HCT116 (cell line): ENCODE data around the gene MYO7B. TPM values are rescaled to one million over a fixed set of nuclear protein-coding genes. Genes with fewer than 3 reads are reported as not detected.
A peak's percentile ranks its signal among the peaks of the same experiment; 100 is the strongest.

Source experiments
- ATAC-seq: fragments of 200-7000 bp; cut with Tn5 transposase; 2 replicates; pipeline ENCODE4 v1.9.1; 2020; ENCODE audit warnings: mild to moderate bottlenecking, moderate library complexity
- BruUV-seq: library from RNA; stranded (reverse); fragments of 400-500 nt; replicated peaks from 2 replicates; lab custom pipeline; 2021; lab: Mats Ljungman, UMichigan
- CTCF ChIA-PET: fragments of 300-600 bp; sonication (Branson Sonifier 250); formaldehyde crosslinking; loops from one replicate; lab custom pipeline; 2021; ENCODE audit warnings: antibody characterized with exemption; lab: Charles Lee
- POLR2A ChIA-PET: fragments of 300-600, 350-600 bp; sonication (Branson Sonifier 250); formaldehyde crosslinking; loops from one replicate; lab custom pipeline; 2021; ENCODE audit warnings: antibody characterized with exemption; lab: Charles Lee
- RAD21 ChIA-PET, 2 experiments: fragments of 300-600 bp; sonication (Branson Sonifier 250); formaldehyde crosslinking; loops; one replicate each; lab custom pipeline; 2023; ENCODE audit warnings: low total read pairs in 2 of 2; ENCODE audit not compliant: uncharacterized antibody in 2 of 2, unreplicated experiment in 2 of 2, low non-redundant PET in 1 of 2; lab: Charles Lee
- DNase-seq: peaks from one replicate; pipeline ENCODE4 v3.0.0-alpha.2; 2010; ENCODE audit warnings: low read depth, low spot score
- H2AFZ ChIP-seq: fragments of 200-600 bp; shearing (Covaris generic), sonication (generic); 2 replicates; pipeline ENCODE4 v1.6.1; 2017; ENCODE audit warnings: low read depth, mixed run types, mixed read lengths, antibody characterized with exemption, low read length; ENCODE audit not compliant: poor library complexity, severe bottlenecking
- H3K27ac ChIP-seq: 2 replicates; pipeline ENCODE4 v1.5.1; 2012; ENCODE audit warnings: low read depth, low read length
- H3K27me3 ChIP-seq: fragments of 200-600 bp; sonication (generic); 2 replicates; pipeline ENCODE4 v1.6.1; 2016; ENCODE audit warnings: mixed run types, low read length, mixed read lengths; ENCODE audit not compliant: insufficient read depth
- H3K36me3 ChIP-seq, 2 experiments: fragments of 200-500 bp in 1 of 2; fragments of 200-600 bp in 1 of 2; sonication (Bioruptor generic) in 1 of 2; sonication (generic) in 1 of 2; 2 replicates each; pipeline versions ENCODE4 v1.5.1 to v1.6.1; 2014 to 2016; ENCODE audit warnings: low read length in 2 of 2, inconsistent platforms in 1 of 2, mixed read lengths in 1 of 2, mixed run types in 1 of 2; ENCODE audit not compliant: insufficient read depth in 2 of 2, control insufficient read depth in 1 of 2
- H3K4me1 ChIP-seq, 2 experiments: fragments of 200-600 bp in 1 of 2; sonication (generic) in 1 of 2; 2 replicates each; pipeline versions ENCODE4 v1.5.1 to v1.6.1; 2012 to 2017; ENCODE audit warnings: low read length in 2 of 2, inconsistent platforms in 1 of 2, mild to moderate bottlenecking in 1 of 2, mixed read lengths in 1 of 2, mixed run types in 1 of 2, moderate library complexity in 1 of 2; ENCODE audit not compliant: insufficient read depth in 2 of 2, control insufficient read depth in 1 of 2
- H3K4me2 ChIP-seq: fragments of 200-600 bp; sonication (generic); 2 replicates; pipeline ENCODE4 v1.6.1; 2017; ENCODE audit warnings: mixed run types, low read length, mixed read lengths
- H3K4me3 ChIP-seq, 2 experiments: fragments of 200-600 bp in 1 of 2; sonication (generic) in 1 of 2; replicated peaks in 1 of 2; 2 replicates each; pipeline ENCODE4 v1.5.1; 2011 to 2016; ENCODE audit warnings: low read length in 2 of 2, control low read depth in 1 of 2, low read depth in 1 of 2, mild to moderate bottlenecking in 1 of 2, mixed read lengths in 1 of 2, mixed run types in 1 of 2
- H3K79me2 ChIP-seq: fragments of 200-600 bp; sonication (generic); 2 replicates; pipeline ENCODE4 v1.6.1; 2017; ENCODE audit warnings: mild to moderate bottlenecking, mixed run types, low read length, moderate library complexity, mixed read lengths; ENCODE audit not compliant: insufficient read depth
- H3K9ac ChIP-seq: fragments of 200-600 bp; sonication (generic); 2 replicates; pipeline ENCODE4 v1.6.1; 2016; ENCODE audit warnings: low read length, mixed read lengths
- H3K9me2 ChIP-seq: fragments of 200-600 bp; sonication (generic), shearing (Covaris generic); 2 replicates; pipeline ENCODE4 v1.6.1; 2017; ENCODE audit warnings: mixed run types, mild to moderate bottlenecking, moderate library complexity; ENCODE audit not compliant: insufficient read depth
- H3K9me3 ChIP-seq, 2 experiments: fragments of 200-500 bp in 1 of 2; fragments of 200-600 bp in 1 of 2; sonication (Bioruptor generic) in 1 of 2; sonication (generic) in 1 of 2; 2 replicates each; pipeline ENCODE4 v1.6.1; 2014 to 2017; ENCODE audit warnings: low read length in 2 of 2, mixed read lengths in 2 of 2, inconsistent platforms in 1 of 2, low read depth in 1 of 2, mild to moderate bottlenecking in 1 of 2, mixed run types in 1 of 2, moderate library complexity in 1 of 2; ENCODE audit not compliant: control insufficient read depth in 1 of 2, insufficient read depth in 1 of 2
- H4K20me1 ChIP-seq: fragments of 200-600 bp; sonication (generic), shearing (Covaris generic); 2 replicates; pipeline ENCODE4 v1.6.1; 2017; ENCODE audit warnings: mixed run types, mild to moderate bottlenecking, moderate library complexity; ENCODE audit not compliant: insufficient read depth
- CTCF ChIP-seq, 3 experiments: fragments of 200-600 bp in 1 of 3; sonication (generic) in 1 of 3; IDR thresholded peaks in 2 of 3; conservative IDR thresholded peaks in 1 of 3; 2 replicates each; pipeline ENCODE4 v1.5.1; 2012 to 2017; ENCODE audit warnings: low read depth in 2 of 3, low read length in 2 of 3, antibody characterized with exemption in 1 of 3, borderline replicate concordance in 1 of 3, control low read depth in 1 of 3, mild to moderate bottlenecking in 1 of 3, mixed read lengths in 1 of 3, mixed run types in 1 of 3, moderate library complexity in 1 of 3; ENCODE audit not compliant: insufficient read depth in 1 of 3
- EZH2 ChIP-seq: fragments of 200-600 bp; sonication (generic); IDR thresholded peaks from 2 replicates; pipeline ENCODE4 v1.6.1; 2017; ENCODE audit warnings: antibody characterized with exemption, mixed run types
- POLR2A ChIP-seq: IDR thresholded peaks from 2 replicates; pipeline ENCODE4 v1.7.0; 2011; ENCODE audit warnings: borderline replicate concordance; ENCODE audit not compliant: insufficient read depth, insufficient read length; ENCODE audit errors: extremely low read depth
- intact Hi-C: fragments of 100-400 bp; cut with micrococcal nuclease; formaldehyde crosslinking; loops from 2 replicates; pipeline ENCODE4 v1.10.0; 2022
- total RNA-seq: library from RNA; stranded (reverse); gene quantifications from one replicate; pipeline ENCODE4 v1.2.1, GENCODE V29; 2021; ENCODE audit not compliant: unreplicated experiment

Gene MYO7B
- total RNA-seq, 1 experiment from 2014 or later: 0.07 TPM

GRCh38 chr2:127639111-127639474, 103.6 kb downstream of the MYO7B start:
- CTCF ChIA-PET: interaction anchor here (1.3 kb wide), 1 partner anchor 48 kb away, joined by 6 read pairs; no protein-coding TSS in a partner anchor
- no peak for TF ChIP-seq POLR2A

GRCh38 chr2:127640082-127641072, 104.9 kb downstream of the MYO7B start:
- Histone ChIP-seq H3K36me3 (no peaks in the 10 kb centered on the region), H3K9me2 (no peaks in the 10 kb centered on the region), H3K27me3 (no peaks in the 10 kb centered on the region), H3K27ac (no peak overlapping the region), H3K4me2 (no peak overlapping the region), H2AFZ (no peak overlapping the region), H4K20me1 (no peaks in the 10 kb centered on the region), H3K4me3 (no peak overlapping the region), H3K9ac (no peak overlapping the region), H3K4me1 (peaks cover 8 to 19% of the 10 kb centered on the region in 2 experiments), H3K79me2 (no peaks in the 10 kb centered on the region), H3K9me3 (no peaks in the 10 kb centered on the region)
- ATAC-seq: peak; percentile 45
- ChIA-PET POLR2A (no interaction called here), CTCF (interaction anchor here (1.2 kb wide), 1 partner anchor 444 kb away, joined by 3 read pairs; no protein-coding TSS in a partner anchor), RAD21 (no interaction called here)
- TF ChIP-seq CTCF (IDR thresholded peaks at IDR 0.05 in 2 of 3, conservative IDR thresholded peaks at IDR 0.05 in 1 of 3; ENCODE audit: borderline replicate concordance in 1 of 3, insufficient read depth in 1 of 3, low read depth in 2 of 3, low read length in 2 of 3) (peak in 2 of 3 experiments; percentile 49 to 53; a peak in 4 of 6 replicates), EZH2 (no peak)
- BruUV-seq: no TSS peak
- DNase-seq: no peak
- intact Hi-C loops: loop anchor here (10.0 kb wide), 1 partner anchor 316 kb away; no protein-coding TSS in a partner anchor

More at GRCh38 chr2:127639111-127639474, 103.6 kb downstream of the MYO7B start:
- no peaks in the 10 kb centered on the region for H4K20me1 ChIP-seq
- POLR2A ChIA-PET: no interaction called here
- no peak overlapping the region for H3K9ac ChIP-seq
- H3K27ac ChIP-seq: no peak overlapping the region
- no peaks in the 10 kb centered on the region for H3K9me3 ChIP-seq
- no peaks in the 10 kb centered on the region for H3K36me3 ChIP-seq
- ATAC-seq (no peak), DNase-seq (no peak)
- no peak overlapping the region for H3K4me3 ChIP-seq
- RAD21 ChIA-PET: no interaction called here
- H3K4me2 ChIP-seq: no peak overlapping the region
- no peak overlapping the region for H2AFZ ChIP-seq
- intact Hi-C loops: no loop called here
- peaks cover 8 to 19% of the 10 kb centered on the region in 2 experiments for H3K4me1 ChIP-seq
- no peaks in the 10 kb centered on the region for H3K79me2 ChIP-seq
- no peaks in the 10 kb centered on the region for H3K9me2 ChIP-seq
- BruUV-seq: no TSS peak
- H3K27me3 ChIP-seq: no peaks in the 10 kb centered on the region
